ENCODE measurements around the gene VPS35L. TPM values are rescaled to one million over a fixed set of nuclear protein-coding genes. Genes with fewer than 3 reads are reported as not detected.

VPS35L gene
- total and polyA plus RNA-seq, 8 donors, result 15.2 to 205 (median 29.7) TPM

DNA sequence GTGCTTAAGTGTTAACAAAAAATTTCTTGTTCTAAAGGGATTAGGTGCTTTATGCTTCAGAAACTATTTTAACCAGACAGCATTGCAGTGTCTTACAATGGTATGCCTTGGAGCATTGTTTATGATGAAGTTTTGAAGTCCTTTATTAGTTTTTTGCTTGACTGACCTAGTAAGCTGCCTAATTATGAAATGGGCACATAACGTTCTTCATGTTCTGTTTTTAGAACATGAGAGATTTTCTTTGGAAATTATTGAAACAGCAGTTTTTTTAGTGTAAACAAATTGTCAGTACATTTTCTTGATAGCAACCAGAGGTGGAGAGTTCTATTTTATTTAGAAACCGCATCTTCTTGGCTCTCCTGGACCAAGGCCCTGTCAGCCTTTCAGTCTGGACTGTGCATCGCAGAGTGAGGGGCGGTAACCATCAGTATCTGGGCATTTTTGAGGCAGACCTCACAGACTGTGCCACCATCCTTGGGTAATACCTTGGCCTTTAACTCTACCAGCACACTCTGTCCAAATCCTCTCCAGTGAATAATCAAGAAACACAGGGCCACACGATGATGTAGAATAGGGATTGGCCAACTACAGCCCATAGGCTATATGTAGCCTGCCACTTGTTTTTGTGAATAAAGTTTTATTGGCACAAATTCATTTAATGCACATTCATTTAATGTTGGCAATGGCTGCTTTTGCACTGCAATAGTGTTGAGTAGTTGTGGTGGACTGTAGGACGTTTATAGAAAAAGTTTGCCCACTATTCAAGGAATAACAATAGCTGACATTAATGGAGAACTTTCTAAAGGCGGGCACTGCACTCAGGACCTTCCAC is 81.1 kb downstream of the VPS35L start:
- peaks cover 22 to 93% (median 89%) of the 10 kb centered on the region in 4 donors for H3K36me3 ChIP-seq
- DNase-seq, result no peak
- no peak overlapping the region for H3K4me3 ChIP-seq
- TF ChIP-seq POLR2A (IDR thresholded peaks at IDR 0.05), result no peak
- TF ChIP-seq POLR2AphosphoS5 (IDR thresholded peaks at IDR 0.05), result no peak
- no peak for TF ChIP-seq EP300 (IDR thresholded peaks at IDR 0.05)
- TF ChIP-seq, protein P1, sequence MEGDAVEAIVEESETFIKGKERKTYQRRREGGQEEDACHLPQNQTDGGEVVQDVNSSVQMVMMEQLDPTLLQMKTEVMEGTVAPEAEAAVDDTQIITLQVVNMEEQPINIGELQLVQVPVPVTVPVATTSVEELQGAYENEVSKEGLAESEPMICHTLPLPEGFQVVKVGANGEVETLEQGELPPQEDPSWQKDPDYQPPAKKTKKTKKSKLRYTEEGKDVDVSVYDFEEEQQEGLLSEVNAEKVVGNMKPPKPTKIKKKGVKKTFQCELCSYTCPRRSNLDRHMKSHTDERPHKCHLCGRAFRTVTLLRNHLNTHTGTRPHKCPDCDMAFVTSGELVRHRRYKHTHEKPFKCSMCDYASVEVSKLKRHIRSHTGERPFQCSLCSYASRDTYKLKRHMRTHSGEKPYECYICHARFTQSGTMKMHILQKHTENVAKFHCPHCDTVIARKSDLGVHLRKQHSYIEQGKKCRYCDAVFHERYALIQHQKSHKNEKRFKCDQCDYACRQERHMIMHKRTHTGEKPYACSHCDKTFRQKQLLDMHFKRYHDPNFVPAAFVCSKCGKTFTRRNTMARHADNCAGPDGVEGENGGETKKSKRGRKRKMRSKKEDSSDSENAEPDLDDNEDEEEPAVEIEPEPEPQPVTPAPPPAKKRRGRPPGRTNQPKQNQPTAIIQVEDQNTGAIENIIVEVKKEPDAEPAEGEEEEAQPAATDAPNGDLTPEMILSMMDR (IDR thresholded peaks at IDR 0.05), result no peak
- no peaks in the 10 kb centered on the region for H3K9me3 ChIP-seq
- peaks cover 0 to 9% (median 0%) of the 10 kb centered on the region in 4 donors for H3K4me1 ChIP-seq
- intact Hi-C loops (cut with DNase I; ENCODE audit: low total_unique reads), result no loop called here
- no peaks in the 10 kb centered on the region for H3K27me3 ChIP-seq
- WGBS, 5 donors, result 81 to 89% (median 88%) methylated on average over 7 of the region's 7 CpGs
- H3K27ac ChIP-seq, result peak overlapping the region in 2 of 5 donors; percentile 0 to 18

DNA sequence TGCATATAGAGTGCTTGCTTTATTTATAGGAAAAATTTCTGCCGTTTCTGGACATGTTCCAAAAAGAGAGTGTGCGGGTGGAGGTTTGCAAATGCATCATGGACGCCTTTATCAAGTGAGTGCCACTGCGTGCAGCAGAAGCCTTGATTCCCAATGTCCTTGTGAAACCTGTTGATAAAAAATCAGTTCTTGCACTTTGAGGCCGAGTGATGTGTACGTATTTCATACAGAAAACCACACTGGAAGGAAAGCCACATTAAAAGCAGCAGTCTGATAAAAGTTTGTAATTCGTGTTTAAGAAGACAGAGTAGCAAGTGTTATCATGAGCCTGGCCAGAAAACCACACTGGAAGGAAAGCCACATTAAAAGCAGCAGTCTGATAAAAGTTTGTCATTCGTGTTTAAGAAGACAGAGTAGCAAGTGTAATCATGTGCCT is 84.5 kb downstream of the VPS35L start:
- H3K27ac ChIP-seq, result no peak overlapping the region
- H3K27me3 ChIP-seq, result no peaks in the 10 kb centered on the region
- H3K4me3 ChIP-seq, result no peak overlapping the region
- TF ChIP-seq POLR2AphosphoS5 (IDR thresholded peaks at IDR 0.05), result no peak
- DNase-seq, result no peak
- 21 to 48% (median 34%) methylated on average over 8 of the region's 8 CpGs for WGBS, 5 donors
- H3K36me3 ChIP-seq, result peaks cover 5 to 87% (median 80%) of the 10 kb centered on the region in 4 donors
- peaks cover 0 to 9% (median 0%) of the 10 kb centered on the region in 4 donors for H3K4me1 ChIP-seq
- intact Hi-C loops (cut with DNase I; ENCODE audit: low total_unique reads), result no loop called here
- no peaks in the 10 kb centered on the region for H3K9me3 ChIP-seq

DNA sequence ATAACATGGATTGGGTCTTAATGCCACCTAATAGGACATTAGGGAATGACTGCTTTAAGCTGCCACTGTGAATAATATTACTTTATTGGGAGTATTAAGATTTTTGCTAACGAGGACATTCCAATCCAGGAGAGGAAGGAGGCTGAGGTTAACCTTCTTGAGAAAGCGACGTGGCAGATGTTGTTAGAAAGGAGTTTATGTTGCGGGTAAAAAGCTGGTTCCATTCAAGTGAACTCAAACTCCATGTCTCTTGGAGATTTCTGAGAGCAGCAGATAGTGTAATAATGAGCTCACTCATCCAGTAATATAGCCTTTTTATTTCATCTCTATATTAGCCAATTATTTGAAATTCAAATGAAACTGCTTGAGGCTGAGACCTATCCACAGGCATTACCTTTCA is 87.0 kb downstream of the VPS35L start:
- no peaks in the 10 kb centered on the region for H3K4me1 ChIP-seq
- peak overlapping the region in 1 of 5 donors; percentile 20 for H3K27ac ChIP-seq
- WGBS, 5 donors, result 92 to 97% (median 94%) methylated on average over 4 of the region's 4 CpGs
- TF ChIP-seq EP300 (IDR thresholded peaks at IDR 0.05), result no peak
- no peak for TF ChIP-seq POLR2AphosphoS5 (IDR thresholded peaks at IDR 0.05)
- TF ChIP-seq, protein P1 (IDR thresholded peaks at IDR 0.05), result no peak
- no peak for TF ChIP-seq POLR2A (IDR thresholded peaks at IDR 0.05)
- peaks cover 5 to 82% (median 78%) of the 10 kb centered on the region in 4 donors for H3K36me3 ChIP-seq
- no peak for DNase-seq
- no peaks in the 10 kb centered on the region for H3K27me3 ChIP-seq
- H3K9me3 ChIP-seq, result no peaks in the 10 kb centered on the region
- intact Hi-C loops (cut with DNase I; ENCODE audit: low total_unique reads), result no loop called here
- no peak overlapping the region for H3K4me3 ChIP-seq

DNA sequence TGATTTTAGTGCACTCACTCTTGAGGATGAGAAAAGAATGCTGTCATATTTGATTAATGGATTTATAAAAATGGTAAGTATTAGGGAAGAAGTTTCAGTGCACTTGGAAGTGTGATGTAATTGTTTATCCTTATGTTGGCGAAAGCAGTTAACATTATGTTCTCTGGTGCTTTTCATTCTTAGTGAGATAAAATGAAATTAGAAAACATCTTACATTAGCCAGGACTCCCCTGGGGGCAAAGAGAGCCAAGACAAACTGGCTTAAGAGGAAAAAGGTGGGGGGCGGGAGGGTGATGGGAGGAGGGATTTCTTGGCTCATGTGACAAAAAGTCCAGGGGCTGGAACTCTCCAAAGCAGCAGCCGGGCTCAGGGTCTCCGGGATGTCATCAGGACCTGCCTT is 89.4 kb downstream of the VPS35L start:
- intact Hi-C loops (cut with DNase I; ENCODE audit: low total_unique reads), result no loop called here
- Histone ChIP-seq H3K9me3 (no peaks in the 10 kb centered on the region), H3K4me3 (no peak overlapping the region), H3K36me3 (peaks cover 0 to 80% (median 77%) of the 10 kb centered on the region in 4 donors), H3K27ac (no peak overlapping the region), H3K4me1 (no peaks in the 10 kb centered on the region), H3K27me3 (no peaks in the 10 kb centered on the region)
- no peak for TF ChIP-seq POLR2AphosphoS5 (IDR thresholded peaks at IDR 0.05)
- TF ChIP-seq, protein P1 (IDR thresholded peaks at IDR 0.05), result no peak
- TF ChIP-seq POLR2A (IDR thresholded peaks at IDR 0.05), result no peak
- no peak for TF ChIP-seq EP300 (IDR thresholded peaks at IDR 0.05)
- peak in 1 of 2 donors; percentile 74 for DNase-seq
- 59 to 82% (median 81%) methylated on average over 4 of the region's 4 CpGs for WGBS, 5 donors

DNA sequence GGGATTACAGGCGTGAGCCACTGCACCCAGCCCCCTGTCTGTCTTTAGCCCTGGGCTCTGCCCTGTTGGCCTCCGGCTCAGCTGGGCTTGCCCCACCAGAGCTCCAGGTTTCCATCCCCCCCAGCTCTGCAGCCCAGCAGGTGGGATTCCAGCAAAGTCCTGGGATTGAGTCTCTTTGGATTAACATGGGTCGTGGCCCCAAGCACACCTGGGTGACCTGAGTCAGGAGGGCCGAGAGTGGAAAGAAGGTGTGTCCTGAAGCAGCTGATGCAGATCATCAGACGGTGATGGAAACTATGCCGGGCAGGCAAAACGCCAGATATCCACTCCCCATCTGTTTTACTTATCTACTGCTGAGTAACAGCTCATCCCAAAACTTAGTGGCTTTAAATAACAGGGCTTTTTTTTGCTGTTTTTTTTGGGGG is 90.1 kb downstream of the VPS35L start:
- peak overlapping the region in 1 of 5 donors; percentile 56 for H3K27ac ChIP-seq
- intact Hi-C loops (cut with DNase I; ENCODE audit: low total_unique reads), result no loop called here
- DNase-seq, result peak in 1 of 2 donors; percentile 44
- TF ChIP-seq POLR2A (IDR thresholded peaks at IDR 0.05), result no peak
- H3K4me1 ChIP-seq, result no peaks in the 10 kb centered on the region
- WGBS, 5 donors, result 81 to 94% (median 86%) methylated on average over 6 to 7 of the region's 7 CpGs
- no peak overlapping the region for H3K4me3 ChIP-seq
- H3K27me3 ChIP-seq, result no peaks in the 10 kb centered on the region
- peaks cover 0 to 75% (median 72%) of the 10 kb centered on the region in 4 donors for H3K36me3 ChIP-seq
- H3K9me3 ChIP-seq, result no peaks in the 10 kb centered on the region

Measured in stomach (tissue), 9 donors.